Stomach (tissue), 9 donors: ENCODE measurements around the gene NEURL1B. TPM values are rescaled to one million over a fixed set of nuclear protein-coding genes. Genes with fewer than 3 reads are reported as not detected.

Source experiments
- DNase-seq, 2 donors: peaks; one replicate each; pipeline versions ENCODE4 v3.0.0 to v3.0.0-alpha.2; 2013 to 2019
- H3K27ac ChIP-seq, 5 donors: fragments of 200-600 bp in 4 of 5; sonication (generic) in 4 of 5; one replicate each; pipeline ENCODE4 v1.5.1; 2013 to 2019; ENCODE audit warnings: mild to moderate bottlenecking in 1 of 5, moderate library complexity in 1 of 5
- H3K27me3 ChIP-seq, 3 donors: fragments of 200-600 bp; sonication (generic); one replicate each; pipeline ENCODE4 v1.5.1; 2017 to 2019; ENCODE audit warnings: mixed run types in 1 of 3
- H3K36me3 ChIP-seq, 4 donors: fragments of 200-600 bp; sonication (generic); 1 replicate in 3 of 4; 2 replicates in 1 of 4; pipeline ENCODE4 v1.5.1; 2016 to 2019
- H3K4me1 ChIP-seq, 4 donors: fragments of 200-600 bp; sonication (generic); one replicate each; pipeline ENCODE4 v1.5.1; 2016 to 2019
- H3K4me3 ChIP-seq, 4 donors: fragments of 200-600 bp; sonication (generic) in 3 of 4; one replicate each; pipeline ENCODE4 v1.5.1; 2016 to 2019; ENCODE audit warnings: mild to moderate bottlenecking in 1 of 4
- H3K9me3 ChIP-seq, 4 donors: fragments of 200-600 bp; sonication (generic); one replicate each; pipeline ENCODE4 v1.5.1; 2016 to 2019
- EP300 ChIP-seq: sonication (generic); formaldehyde crosslinking; IDR thresholded peaks from one replicate; pipeline ENCODE4 v1.6.1; 2017; ENCODE audit warnings: antibody characterized with exemption
- POLR2A ChIP-seq, 4 donors: fragments of 450-650 bp; IDR thresholded peaks; one replicate each; pipeline ENCODE4 v1.6.1; 2016; ENCODE audit warnings: antibody characterized with exemption in 4 of 4, control low read depth in 2 of 4, mild to moderate bottlenecking in 1 of 4, moderate library complexity in 1 of 4
- POLR2AphosphoS5 ChIP-seq, 3 donors: sonication (generic); formaldehyde crosslinking; IDR thresholded peaks; one replicate each; pipeline ENCODE4 v1.6.1; 2016; ENCODE audit warnings: antibody characterized with exemption in 3 of 3
- WGBS, 5 donors: extraction: QIAGEN DNeasy Blood & Tissue Kit in 3 of 5; methylation state at CpG; one replicate each; pipeline versions ENCODE4 v1.1.5 to v1.1.7; 2013 to 2018; 5-methylcytosine and 5-hydroxymethylcytosine counted together
- intact Hi-C: fragments of 100-400 bp; cut with DNase I; formaldehyde crosslinking; loops from one replicate; pipeline ENCODE4 v1.15.1; 2023; ENCODE audit warnings: low total_unique reads
- polyA plus RNA-seq, 3 donors: library from polyadenylated mRNA; stranded (reverse); fragments of 200-250 nt; gene quantifications; one replicate each; pipeline ENCODE4 v1.2.3, GENCODE V29; 2013
- total RNA-seq, 5 donors: library from RNA; depleted of rRNA; stranded (reverse); fragments of >200 nt; gene quantifications; one replicate each; pipeline versions ENCODE4 v1.1.0 to v1.2.3, GENCODE V29; 2014 to 2016
- TF ChIP-seq, protein P1 (sequence below), 7 experiments: fragments of 450-650 bp in 4 of 7; fragments of 200-600 bp in 3 of 7; sonication (generic) in 3 of 7; IDR thresholded peaks; one replicate each; pipeline ENCODE4 v1.5.1; 2016 to 2019; ENCODE audit warnings: antibody characterized with exemption in 7 of 7, control low read depth in 2 of 7, mild to moderate bottlenecking in 1 of 7
- donor health status: healthy with polysubstance abuse.
- donor health status: Bipolar disorder and iron deficiency.
- donor health status: healthy.

NEURL1B gene
- total and polyA plus RNA-seq, 8 donors, result 2.7 to 60.3 (median 9.8) TPM

- Histone ChIP-seq H3K27me3 (no peaks in the 10 kb centered on the region), H3K9me3 (no peaks in the 10 kb centered on the region), H3K36me3 (no peaks in the 10 kb centered on the region), H3K4me3 (no peak overlapping the region), H3K4me1 (peaks cover 0 to 8% (median 4%) of the 10 kb centered on the region in 4 donors), H3K27ac (no peak overlapping the region)
- TF ChIP-seq, protein P1, sequence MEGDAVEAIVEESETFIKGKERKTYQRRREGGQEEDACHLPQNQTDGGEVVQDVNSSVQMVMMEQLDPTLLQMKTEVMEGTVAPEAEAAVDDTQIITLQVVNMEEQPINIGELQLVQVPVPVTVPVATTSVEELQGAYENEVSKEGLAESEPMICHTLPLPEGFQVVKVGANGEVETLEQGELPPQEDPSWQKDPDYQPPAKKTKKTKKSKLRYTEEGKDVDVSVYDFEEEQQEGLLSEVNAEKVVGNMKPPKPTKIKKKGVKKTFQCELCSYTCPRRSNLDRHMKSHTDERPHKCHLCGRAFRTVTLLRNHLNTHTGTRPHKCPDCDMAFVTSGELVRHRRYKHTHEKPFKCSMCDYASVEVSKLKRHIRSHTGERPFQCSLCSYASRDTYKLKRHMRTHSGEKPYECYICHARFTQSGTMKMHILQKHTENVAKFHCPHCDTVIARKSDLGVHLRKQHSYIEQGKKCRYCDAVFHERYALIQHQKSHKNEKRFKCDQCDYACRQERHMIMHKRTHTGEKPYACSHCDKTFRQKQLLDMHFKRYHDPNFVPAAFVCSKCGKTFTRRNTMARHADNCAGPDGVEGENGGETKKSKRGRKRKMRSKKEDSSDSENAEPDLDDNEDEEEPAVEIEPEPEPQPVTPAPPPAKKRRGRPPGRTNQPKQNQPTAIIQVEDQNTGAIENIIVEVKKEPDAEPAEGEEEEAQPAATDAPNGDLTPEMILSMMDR (IDR thresholded peaks at IDR 0.05), result no peak
- TF ChIP-seq EP300 (no peak), POLR2A (IDR thresholded peaks at IDR 0.05) (no peak), POLR2AphosphoS5 (IDR thresholded peaks at IDR 0.05) (no peak)
- WGBS, 5 donors, result 92 to 96% (median 95%) methylated on average over 3 to 6 of the region's 6 CpGs
- intact Hi-C loops, result no loop called here
- no peak for DNase-seq
Measured at GRCh38 chr5:172632346-172633092, 8.5 kb upstream of the NEURL1B start.

GRCh38 chr5:172633403-172633970, 7.6 kb upstream of the NEURL1B start:
- Histone ChIP-seq H3K27me3 (no peaks in the 10 kb centered on the region), H3K4me3 (no peak overlapping the region), H3K27ac (no peak overlapping the region), H3K36me3 (no peaks in the 10 kb centered on the region), H3K9me3 (no peaks in the 10 kb centered on the region), H3K4me1 (peaks cover 0 to 9% (median 4%) of the 10 kb centered on the region in 4 donors)
- WGBS, 5 donors, result 87 to 100% (median 93%) methylated on average over 2 to 3 of the region's 3 CpGs
- intact Hi-C loops, result no loop called here
- no peak for DNase-seq
- TF ChIP-seq EP300, result no peak
- TF ChIP-seq, protein P1 (IDR thresholded peaks at IDR 0.05), result no peak
- no peak for TF ChIP-seq POLR2AphosphoS5 (IDR thresholded peaks at IDR 0.05)
- TF ChIP-seq POLR2A (IDR thresholded peaks at IDR 0.05), result no peak

DNA sequence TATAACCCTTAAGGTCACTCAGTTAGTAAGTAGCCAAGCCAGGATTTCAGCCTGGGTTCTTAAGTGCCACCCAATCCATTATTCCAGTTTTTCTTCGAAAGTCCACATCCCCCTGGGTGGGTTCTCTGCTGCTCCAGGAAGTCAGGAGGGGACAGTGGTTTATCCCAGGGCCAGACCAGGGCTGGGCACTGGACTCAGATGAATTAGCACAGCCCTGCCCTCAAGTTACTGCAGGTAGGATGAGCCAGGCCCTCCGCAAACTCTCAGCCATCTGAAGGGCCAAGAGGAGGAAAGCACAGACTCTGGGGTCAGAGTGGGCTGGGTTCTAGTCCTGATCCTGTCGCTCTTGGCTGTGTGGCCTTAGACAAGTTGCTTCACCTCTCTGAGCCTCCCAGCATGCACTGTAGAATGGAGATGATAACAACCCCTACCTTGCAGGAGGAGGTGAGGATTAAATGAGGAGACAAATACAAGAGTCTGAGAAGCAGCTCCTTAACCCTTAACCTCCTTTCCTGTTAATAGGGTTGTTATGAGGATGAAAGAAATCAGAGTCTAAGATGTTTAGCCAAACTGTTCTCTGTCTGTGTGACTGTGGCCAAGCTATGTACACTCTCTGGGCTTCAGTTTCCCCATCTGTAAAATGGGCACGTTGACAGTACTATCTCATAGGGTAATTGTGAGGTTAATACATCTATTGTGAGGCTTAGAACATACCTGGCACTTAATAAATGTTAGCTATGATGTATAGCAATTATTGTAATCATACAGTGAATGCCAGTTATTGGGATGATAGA, 6.8 kb upstream of the NEURL1B start:
- intact Hi-C loops, result no loop called here
- TF ChIP-seq, protein P1 (IDR thresholded peaks at IDR 0.05), result no peak
- no peak for TF ChIP-seq POLR2A (IDR thresholded peaks at IDR 0.05)
- TF ChIP-seq POLR2AphosphoS5 (IDR thresholded peaks at IDR 0.05), result no peak
- TF ChIP-seq EP300, result no peak
- Histone ChIP-seq H3K27me3 (no peaks in the 10 kb centered on the region), H3K9me3 (no peaks in the 10 kb centered on the region), H3K4me1 (peaks cover 0 to 9% (median 4%) of the 10 kb centered on the region in 4 donors), H3K4me3 (no peak overlapping the region), H3K36me3 (no peaks in the 10 kb centered on the region), H3K27ac (no peak overlapping the region)
- 80 to 91% (median 87%) methylated on average over 4 of the region's 4 CpGs for WGBS, 5 donors
- DNase-seq, result no peak

DNA sequence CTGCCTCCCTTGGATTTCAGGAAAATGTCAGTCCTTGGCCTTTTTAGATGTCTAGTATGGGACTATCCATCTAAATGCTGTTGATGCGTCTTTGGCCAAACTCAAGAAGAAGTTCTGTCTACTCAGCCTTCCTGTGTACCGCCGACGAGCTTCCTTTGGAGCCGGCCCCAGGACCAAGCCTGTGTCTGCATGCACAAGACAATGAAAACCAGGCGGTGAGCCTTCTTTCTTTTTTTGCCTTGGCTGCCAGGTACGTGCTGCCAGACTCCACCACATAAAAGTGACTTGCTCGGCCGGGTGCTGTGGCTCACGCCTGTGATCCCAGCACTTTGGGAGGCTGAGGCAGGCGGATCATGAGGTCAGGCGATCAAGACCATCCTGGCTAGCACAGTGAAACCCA, 6.0 kb upstream of the NEURL1B start:
- H3K27ac ChIP-seq, result no peak overlapping the region
- H3K9me3 ChIP-seq, result no peaks in the 10 kb centered on the region
- whole genome bisulfite sequencing, 5 donors, result 91 to 94% (median 92%) methylated on average over 12 of the region's 12 CpGs
- no peak for TF ChIP-seq POLR2A (IDR thresholded peaks at IDR 0.05)
- TF ChIP-seq POLR2AphosphoS5 (IDR thresholded peaks at IDR 0.05), result no peak
- TF ChIP-seq EP300, result no peak
- TF ChIP-seq, protein P1 (IDR thresholded peaks at IDR 0.05), result no peak
- H3K36me3 ChIP-seq, result no peaks in the 10 kb centered on the region
- no peak for DNase-seq
- no peak overlapping the region for H3K4me3 ChIP-seq
- peaks cover 0 to 11% (median 5%) of the 10 kb centered on the region in 4 donors for H3K4me1 ChIP-seq
- intact Hi-C loops, result no loop called here
- H3K27me3 ChIP-seq, result no peaks in the 10 kb centered on the region
